GM23338 (cell line): ENCODE results near the gene SFTPD. TPM values are rescaled to one million over a fixed set of nuclear protein-coding genes. Genes with fewer than 3 reads are reported as not detected.

Experiments used
- CREB1 ChIP-seq: fragments of 250-450 bp; sonication (Bioruptor Pico); IDR thresholded peaks from 2 replicates; pipeline ENCODE4 v1.5.0; 2020; ENCODE audit warnings: low read depth, mild to moderate bottlenecking, moderate library complexity
- ETS1 ChIP-seq: IDR thresholded peaks from 2 replicates; pipeline ENCODE4 v1.6.1; 2016; ENCODE audit warnings: antibody characterized with exemption
- JUNB ChIP-seq: IDR thresholded peaks from one replicate; pipeline ENCODE4 v1.6.1; 2016; ENCODE audit warnings: antibody characterized with exemption; ENCODE audit not compliant: unreplicated experiment
- POLR2AphosphoS5 ChIP-seq: IDR thresholded peaks from 2 replicates; pipeline ENCODE4 v1.6.1; 2016; ENCODE audit warnings: antibody characterized with exemption, low read depth
- REST ChIP-seq: IDR thresholded peaks from one replicate; pipeline ENCODE4 v1.6.1; 2018; ENCODE audit warnings: antibody characterized with exemption; ENCODE audit not compliant: unreplicated experiment
- ZNF462 ChIP-seq: fragments of 250-450 bp; sonication (Bioruptor Pico); IDR thresholded peaks from 2 replicates; pipeline ENCODE4 v1.5.0; 2020; ENCODE audit warnings: mild to moderate bottlenecking, moderate library complexity
- polyA plus RNA-seq: library from polyadenylated mRNA; unstranded; fragments of >200 nt; fragmentation: Nextera tagmentation; extraction: Ambion mirVana; gene quantifications from 2 replicates; pipeline ENCODE4 v1.2.1, GENCODE V29; 2016
- total RNA-seq: library from RNA; depleted of rRNA; stranded (reverse); fragments of >200 nt; shearing (Covaris generic); gene quantifications from 2 replicates; pipeline ENCODE4 v1.2.3, GENCODE V29; 2014

SFTPD gene
- total and polyA plus RNA-seq, 2 experiments from 2014 or later, result not detected

GRCh38 chr10:79941585-79942210 lies 7.2 kb downstream of the SFTPD start (continued):
- TF ChIP-seq ZNF462 (no peak), CREB1 (no peak), ETS1 (no peak), POLR2AphosphoS5 (no peak), REST (no peak), JUNB (no peak)
